Measurements from ENCODE around the gene TMCO2. TPM values are rescaled to one million over a fixed set of nuclear protein-coding genes. Genes with fewer than 3 reads are reported as not detected.

The TMCO2 gene
- total RNA-seq, 3 donors from 2014 or later = not detected

GRCh38 chr1:40251456-40251855 lies 3.7 kb downstream of the TMCO2 start:
- no peak for TF ChIP-seq CTCF (IDR thresholded peaks at IDR 0.05)
- intact Hi-C loops (cut with DNase I, micrococcal nuclease) = loop anchor here in 1 of 2 donors (10.0 kb wide), 1 partner anchor 87 kb away; the partner anchor contains the start of gene RLF
- DNase-seq (no peak), ATAC-seq (no peak)
- no peaks in the 10 kb centered on the region for H3K9me3 ChIP-seq
- no peaks in the 10 kb centered on the region for H3K4me1 ChIP-seq (ENCODE audit: low read depth)
- no peak overlapping the region for H3K4me3 ChIP-seq
- no peaks in the 10 kb centered on the region for H3K36me3 ChIP-seq (ENCODE audit: low read depth)

- H3K4me3 ChIP-seq = no peak overlapping the region
- peaks cover 3% of the 10 kb centered on the region for H3K4me1 ChIP-seq (ENCODE audit: low read depth)
- DNase-seq = no peak
- H3K9me3 ChIP-seq = no peaks in the 10 kb centered on the region
- no peak for TF ChIP-seq CTCF (IDR thresholded peaks at IDR 0.05)
- ATAC-seq = no peak
- intact Hi-C loops (cut with DNase I, micrococcal nuclease) = loop anchor here in 1 of 2 donors (10.0 kb wide), 1 partner anchor 88 kb away; the partner anchor contains the start of gene RLF
- H3K36me3 ChIP-seq (ENCODE audit: low read depth) = no peaks in the 10 kb centered on the region
Measured at GRCh38 chr1:40252601-40253000, 4.9 kb downstream of the TMCO2 start.

- H3K9me3 ChIP-seq = no peaks in the 10 kb centered on the region
- intact Hi-C loops (cut with DNase I, micrococcal nuclease) = loop anchor here in 1 of 2 donors (10.0 kb wide), 1 partner anchor 90 kb away; the partner anchor contains the start of gene RLF
- ATAC-seq = no peak
Measured at GRCh38 chr1:40255231-40255630, 7.5 kb downstream of the TMCO2 start.

GRCh38 chr1:40256401-40257084 lies 8.8 kb downstream of the TMCO2 start:
- no peaks in the 10 kb centered on the region for H3K9me3 ChIP-seq
- ATAC-seq = no peak
- no peak for TF ChIP-seq CTCF (IDR thresholded peaks at IDR 0.05)
- peaks cover 8% of the 10 kb centered on the region for H3K4me1 ChIP-seq (ENCODE audit: low read depth)
- no peaks in the 10 kb centered on the region for H3K36me3 ChIP-seq (ENCODE audit: low read depth)
- peak overlapping the region; percentile 73 for H3K4me3 ChIP-seq
- intact Hi-C loops (cut with DNase I, micrococcal nuclease) = loop anchor here in 1 of 2 donors (10.0 kb wide), 1 partner anchor 92 kb away; the partner anchor contains the start of gene RLF
- no peak for DNase-seq

More at GRCh38 chr1:40255231-40255630, 7.5 kb downstream of the TMCO2 start:
- Histone ChIP-seq H3K4me1 (ENCODE audit: low read depth) (peaks cover 8% of the 10 kb centered on the region), H3K4me3 (no peak overlapping the region), H3K36me3 (ENCODE audit: low read depth) (no peaks in the 10 kb centered on the region)
- TF ChIP-seq CTCF (IDR thresholded peaks at IDR 0.05) = no peak
- DNase-seq = no peak

- no peaks in the 10 kb centered on the region for H3K36me3 ChIP-seq (ENCODE audit: low read depth)
- peaks cover 8% of the 10 kb centered on the region for H3K4me1 ChIP-seq (ENCODE audit: low read depth)
- ATAC-seq (peak; percentile 12), DNase-seq (no peak)
- no peaks in the 10 kb centered on the region for H3K9me3 ChIP-seq
- peak overlapping the region; percentile 73 for H3K4me3 ChIP-seq
- intact Hi-C loops (cut with DNase I, micrococcal nuclease) = loop anchor here in 1 of 2 donors (10.0 kb wide), 1 partner anchor 92 kb away; the partner anchor contains the start of gene RLF
- no peak for TF ChIP-seq CTCF (IDR thresholded peaks at IDR 0.05)
Measured at GRCh38 chr1:40257313-40257687, 9.6 kb downstream of the TMCO2 start.

Data from mucosa of descending colon (tissue), 3 donors.